Left ventricle myocardium superior (tissue), 1 donor: ENCODE results near the gene NDUFAF2. TPM values are rescaled to one million over a fixed set of nuclear protein-coding genes. Genes with fewer than 3 reads are reported as not detected.
A peak's percentile ranks its signal among the peaks of the same experiment; 100 is the strongest.
"Not testable (repeated sequence)": the region's sequence is repeated elsewhere in the genome, so short reads cannot be mapped to it uniquely, and the experiment has no call there.

Source experiments
- ATAC-seq: fragments of 200-7000 bp; cut with Tn5 transposase; one replicate; pipeline ENCODE4 v1.9.1; 2020; ENCODE audit warnings: mild to moderate bottlenecking, moderate library complexity
- DNase-seq: peaks from one replicate; pipeline ENCODE4 v3.0.0-alpha.2; 2020
- intact Hi-C: fragments of 100-400 bp; cut with micrococcal nuclease; formaldehyde crosslinking; loops from one replicate; pipeline ENCODE4 v1.11.0; 2022
- total RNA-seq: library from RNA; stranded (reverse); fragmentation: NEBNext Ultra II Directional; extraction: Animal tissue kit (Norgen Biotek cat#: 25700); gene quantifications from one replicate; pipeline ENCODE4 v1.2.1, GENCODE V29; 2021
- donor health status: DM: no; HTN: yes; CAD: no; lungs with severe emphysema.

The NDUFAF2 gene
- total RNA-seq, 1 donor from 2014 or later = 36.1 TPM

DNA sequence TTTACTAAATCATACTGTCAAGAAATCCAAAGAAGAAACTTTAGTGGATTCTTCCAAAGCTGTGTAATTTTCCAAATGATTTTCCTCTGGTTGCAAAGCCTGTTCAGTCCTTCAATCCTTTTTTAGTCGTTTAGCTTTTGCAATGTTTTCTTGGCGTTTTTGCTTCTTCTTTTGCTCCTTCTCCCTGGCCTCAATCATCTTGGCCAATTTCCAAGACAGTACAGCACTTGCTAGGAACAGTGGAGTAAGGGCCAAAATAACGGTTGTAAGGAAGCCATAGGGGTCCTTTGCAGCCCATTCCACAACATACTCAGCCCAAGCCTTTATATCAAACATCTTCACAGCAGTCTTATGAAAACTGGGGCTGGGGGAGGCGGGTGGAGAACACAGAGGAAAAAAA lies 214.8 kb downstream of the NDUFAF2 start:
- ATAC-seq (no peak), DNase-seq (no peak)
- intact Hi-C loops = loop anchor here (10.0 kb wide), 1 partner anchor 175 kb away; the partner anchor contains the start of gene ZSWIM6

GRCh38 chr5:61160497-61160896 lies 215.5 kb downstream of the NDUFAF2 start:
- ATAC-seq = no peak
- intact Hi-C loops = loop anchor here (10.0 kb wide), 1 partner anchor 174 kb away; the partner anchor contains the start of gene ZSWIM6
- no peak for DNase-seq

- DNase-seq (peak; percentile 94), ATAC-seq (peak; percentile 99)
- intact Hi-C loops = loop anchor here (10.0 kb wide), 1 partner anchor 173 kb away; the partner anchor contains the start of gene ZSWIM6
Observed at GRCh38 chr5:61162010-61162831, 217.2 kb downstream of the NDUFAF2 start, which contains the start of gene SMIM15. TSS of gene SMIM15 (minus strand) at chr5:61162468. CDS start at chr5:61160171, 2,297 bp downstream.

- intact Hi-C loops = loop anchor here (10.0 kb wide), 1 partner anchor 172 kb away; the partner anchor contains the start of gene ZSWIM6
- ATAC-seq = peak; percentile 60
- DNase-seq = no peak
Observed at GRCh38 chr5:61162832-61163567, 218.0 kb downstream of the NDUFAF2 start.

GRCh38 chr5:61163905-61164304 lies 218.9 kb downstream of the NDUFAF2 start:
- intact Hi-C loops = loop anchor here (10.0 kb wide), 1 partner anchor 171 kb away; the partner anchor contains the start of gene ZSWIM6
- DNase-seq (no peak), ATAC-seq (no peak)

- DNase-seq (no peak), ATAC-seq (no peak)
- intact Hi-C loops = loop anchor here (10.0 kb wide), 1 partner anchor 167 kb away; the partner anchor contains the start of gene ZSWIM6
Observed at GRCh38 chr5:61167382-61167781, 222.4 kb downstream of the NDUFAF2 start.

GRCh38 chr5:61168951-61169350 lies 223.9 kb downstream of the NDUFAF2 start:
- intact Hi-C loops = loop anchor here (10.0 kb wide), 1 partner anchor 166 kb away; the partner anchor contains the start of gene ZSWIM6
- ATAC-seq (no peak), DNase-seq (no peak)

GRCh38 chr5:61171479-61171878 lies 226.5 kb downstream of the NDUFAF2 start:
- DNase-seq = no peak
- ATAC-seq = no peak
- intact Hi-C loops = no loop called here

GRCh38 chr5:61176631-61177030 lies 231.6 kb downstream of the NDUFAF2 start:
- ATAC-seq (peak; percentile 60), DNase-seq (no peak)
- intact Hi-C loops = no loop called here

DNA sequence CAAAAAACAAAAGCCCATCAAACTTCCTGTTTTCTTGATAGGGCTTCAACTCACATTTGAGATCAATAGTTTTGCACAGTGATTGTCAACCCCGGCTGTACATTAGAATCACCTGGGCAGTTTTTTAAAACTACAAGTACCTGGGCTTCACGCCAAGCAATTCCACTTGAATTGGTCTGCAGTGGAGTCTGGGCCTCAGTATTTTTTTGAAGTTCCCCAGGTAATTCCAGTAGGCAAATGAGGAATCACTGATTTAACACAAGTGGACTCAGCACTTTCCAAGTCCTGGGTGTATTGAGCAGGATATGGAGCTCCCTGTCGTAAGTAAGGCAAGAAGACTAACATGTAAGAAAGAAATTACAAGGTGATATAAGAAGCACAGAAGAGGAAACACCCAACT lies 232.1 kb downstream of the NDUFAF2 start:
- DNase-seq (no peak), ATAC-seq (no peak)
- intact Hi-C loops = no loop called here

GRCh38 chr5:61177716-61178115 lies 232.7 kb downstream of the NDUFAF2 start:
- intact Hi-C loops = no loop called here
- no peak for ATAC-seq
- DNase-seq = no peak

DNA sequence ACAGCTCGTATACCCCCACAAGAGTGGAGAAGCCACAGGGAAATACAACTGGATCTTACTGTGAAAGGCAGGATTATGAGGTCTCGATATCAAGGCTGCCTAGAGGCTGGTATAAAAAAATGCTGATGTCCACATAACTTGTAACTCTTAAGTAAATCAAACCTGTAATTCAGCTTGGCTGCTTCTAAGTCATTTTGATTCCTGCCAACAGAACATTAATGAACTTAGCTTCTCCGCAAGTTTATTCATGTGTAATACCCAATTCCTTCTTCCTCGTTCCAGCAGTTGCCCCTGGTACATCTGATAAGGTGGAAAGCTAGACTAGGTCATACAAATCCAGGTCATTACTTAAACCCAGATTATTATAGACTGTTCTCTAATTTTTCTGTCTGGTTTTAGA lies 233.7 kb downstream of the NDUFAF2 start:
- ATAC-seq = no peak
- DNase-seq = no peak
- intact Hi-C loops = no loop called here

DNA sequence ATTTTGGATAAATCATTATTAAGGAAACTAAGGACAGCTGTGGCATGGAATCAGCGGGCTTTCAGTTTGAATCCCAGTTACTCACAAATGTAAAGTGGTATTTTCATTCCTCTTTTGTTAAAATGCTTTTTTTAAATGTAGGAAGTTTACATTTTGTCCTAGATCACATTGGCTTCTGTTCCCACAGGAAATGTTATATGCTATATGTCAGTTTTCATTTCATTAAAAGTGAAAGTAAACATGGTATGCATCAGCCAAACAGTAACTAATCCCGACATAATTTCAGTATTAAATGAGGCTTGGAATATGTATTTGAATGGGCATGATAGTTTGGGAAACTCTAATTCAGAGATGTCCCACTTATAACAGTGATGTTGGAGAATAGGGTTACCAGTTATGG lies 235.9 kb downstream of the NDUFAF2 start:
- ATAC-seq (no peak), DNase-seq (no peak)
- intact Hi-C loops = no loop called here

GRCh38 chr5:61182449-61182848 lies 237.4 kb downstream of the NDUFAF2 start:
- intact Hi-C loops = no loop called here
- DNase-seq = no peak
- ATAC-seq = no peak

GRCh38 chr5:61183538-61183937 lies 238.5 kb downstream of the NDUFAF2 start:
- intact Hi-C loops = no loop called here
- ATAC-seq (no peak), DNase-seq (no peak)

GRCh38 chr5:61184708-61185107 lies 239.7 kb downstream of the NDUFAF2 start:
- intact Hi-C loops = no loop called here
- ATAC-seq = no peak

GRCh38 chr5:61186634-61187033 lies 241.6 kb downstream of the NDUFAF2 start:
- intact Hi-C loops = no loop called here
- DNase-seq = no peak
- ATAC-seq = peak; percentile 42

More at GRCh38 chr5:61184708-61185107, 239.7 kb downstream of the NDUFAF2 start:
- no peak for DNase-seq

DNA sequence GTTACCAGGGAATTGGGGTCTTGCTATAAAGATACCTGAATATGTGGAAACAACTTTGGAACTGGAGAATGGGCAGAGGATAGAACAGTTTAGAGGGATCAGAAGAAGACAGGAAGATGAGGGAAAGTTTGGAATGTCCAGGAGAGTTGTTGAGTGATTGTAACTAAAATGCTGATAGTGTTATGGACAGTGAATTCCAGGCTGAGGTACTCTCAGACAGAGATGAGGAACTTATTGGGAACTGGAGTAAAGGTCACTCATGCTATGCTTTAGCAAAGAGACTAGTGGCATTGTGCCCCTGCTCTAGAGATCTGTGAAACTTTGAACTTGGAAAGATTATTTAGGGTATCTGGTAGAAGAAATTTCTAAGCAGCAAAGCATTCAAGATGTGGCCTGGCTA lies 242.3 kb downstream of the NDUFAF2 start:
- intact Hi-C loops, DNase-seq: not testable (repeated sequence)
- ATAC-seq = peak; percentile 76

- ATAC-seq, intact Hi-C loops, DNase-seq: not testable (repeated sequence)
Observed at GRCh38 chr5:61187826-61188225, 242.8 kb downstream of the NDUFAF2 start.

DNA sequence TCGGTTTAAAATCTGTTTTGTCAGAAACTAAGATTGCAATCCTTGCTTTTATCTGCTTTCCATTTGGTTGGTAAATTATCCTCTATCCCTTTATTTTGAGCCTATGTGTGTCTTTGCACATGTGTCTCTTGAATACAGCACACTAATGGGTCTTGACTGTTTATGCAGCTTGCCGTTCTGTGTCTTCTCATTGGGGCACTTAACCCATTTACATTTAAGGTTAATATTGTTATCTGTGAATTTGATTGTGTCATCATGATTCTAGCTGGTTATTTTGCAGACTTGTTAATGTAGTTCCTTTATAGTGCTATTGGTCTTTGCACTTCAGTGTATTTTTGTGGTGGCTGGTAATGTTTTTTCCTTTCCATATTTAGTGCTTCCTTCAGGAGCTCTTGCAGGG lies 253.6 kb downstream of the NDUFAF2 start:
- no peak for DNase-seq
- intact Hi-C loops = no loop called here
- ATAC-seq = no peak
